GM12864 (cell line): Measurements from ENCODE around the gene ZNF571.

Experiments used
- DNase-seq: peaks from one replicate; pipeline ENCODE4 v3.0.0-alpha.2; 2011; ENCODE audit warnings: low read depth
- H3K4me3 ChIP-seq: 2 replicates; pipeline ENCODE4 v1.5.1; 2011; ENCODE audit warnings: mild to moderate bottlenecking, low read depth, low read length, control low read depth
- CTCF ChIP-seq: IDR thresholded peaks from 2 replicates; pipeline ENCODE4 v1.5.1; 2011; ENCODE audit warnings: low read depth, mild to moderate bottlenecking, moderate library complexity, low read length, control low read depth, inconsistent platforms; ENCODE audit errors: missing control alignments

ZNF571 gene

DNA sequence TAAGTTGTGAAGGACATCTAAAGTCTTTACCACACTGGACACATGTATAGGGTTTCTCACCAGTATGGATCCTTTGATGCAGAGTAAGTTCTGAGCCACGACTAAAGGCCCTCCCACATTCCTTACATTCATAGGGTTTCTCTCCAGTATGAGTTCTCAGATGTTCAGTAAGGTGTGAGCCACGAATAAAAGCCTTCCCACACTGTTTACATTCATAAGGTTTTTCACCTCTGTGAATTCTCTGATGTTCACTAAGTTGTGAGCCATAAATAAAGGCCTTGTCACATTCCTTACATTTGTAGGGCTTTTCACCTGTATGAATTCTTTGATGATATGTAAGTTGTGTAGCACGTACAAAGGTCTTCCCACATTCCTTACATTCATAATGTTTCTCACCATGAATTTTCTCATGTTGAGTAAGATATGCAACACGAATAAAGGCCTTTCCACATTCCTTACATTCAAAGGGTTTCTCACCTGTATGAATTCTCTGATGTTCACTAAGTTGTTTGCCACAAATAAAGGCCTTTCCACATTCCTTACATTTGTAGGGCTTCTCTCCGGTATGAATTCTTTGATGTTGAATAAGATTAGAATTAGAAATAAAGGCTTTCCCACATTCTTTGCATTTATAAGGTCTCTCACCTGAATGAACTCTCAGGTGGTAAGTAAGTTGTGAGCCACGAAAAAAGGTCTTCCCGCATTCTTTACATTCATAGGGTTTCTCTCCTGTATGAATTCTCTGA lies 29.8 kb downstream of the ZNF571 start:
- no peak for TF ChIP-seq CTCF
- no peak overlapping the region for H3K4me3 ChIP-seq

DNA sequence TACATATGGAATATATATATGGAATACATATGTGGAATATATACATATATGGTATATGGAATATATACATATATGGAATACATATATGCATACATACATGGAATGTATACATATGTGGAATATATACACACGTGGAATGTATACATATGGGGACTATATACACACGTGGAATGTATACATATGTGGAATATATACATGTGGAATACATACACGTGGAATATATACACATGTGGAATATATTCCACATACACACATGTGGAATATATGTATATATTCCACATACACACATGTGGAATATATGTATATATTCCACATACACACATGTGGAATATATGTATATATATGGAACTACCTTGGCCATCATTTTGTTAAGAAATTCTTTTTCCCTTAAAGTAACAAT lies 31.1 kb downstream of the ZNF571 start:
- H3K4me3 ChIP-seq = no peak overlapping the region
- TF ChIP-seq CTCF = no peak
- no peak for DNase-seq

More for the DNA sequence above, 29.8 kb downstream of the ZNF571 start:
- DNase-seq = no peak

DNA sequence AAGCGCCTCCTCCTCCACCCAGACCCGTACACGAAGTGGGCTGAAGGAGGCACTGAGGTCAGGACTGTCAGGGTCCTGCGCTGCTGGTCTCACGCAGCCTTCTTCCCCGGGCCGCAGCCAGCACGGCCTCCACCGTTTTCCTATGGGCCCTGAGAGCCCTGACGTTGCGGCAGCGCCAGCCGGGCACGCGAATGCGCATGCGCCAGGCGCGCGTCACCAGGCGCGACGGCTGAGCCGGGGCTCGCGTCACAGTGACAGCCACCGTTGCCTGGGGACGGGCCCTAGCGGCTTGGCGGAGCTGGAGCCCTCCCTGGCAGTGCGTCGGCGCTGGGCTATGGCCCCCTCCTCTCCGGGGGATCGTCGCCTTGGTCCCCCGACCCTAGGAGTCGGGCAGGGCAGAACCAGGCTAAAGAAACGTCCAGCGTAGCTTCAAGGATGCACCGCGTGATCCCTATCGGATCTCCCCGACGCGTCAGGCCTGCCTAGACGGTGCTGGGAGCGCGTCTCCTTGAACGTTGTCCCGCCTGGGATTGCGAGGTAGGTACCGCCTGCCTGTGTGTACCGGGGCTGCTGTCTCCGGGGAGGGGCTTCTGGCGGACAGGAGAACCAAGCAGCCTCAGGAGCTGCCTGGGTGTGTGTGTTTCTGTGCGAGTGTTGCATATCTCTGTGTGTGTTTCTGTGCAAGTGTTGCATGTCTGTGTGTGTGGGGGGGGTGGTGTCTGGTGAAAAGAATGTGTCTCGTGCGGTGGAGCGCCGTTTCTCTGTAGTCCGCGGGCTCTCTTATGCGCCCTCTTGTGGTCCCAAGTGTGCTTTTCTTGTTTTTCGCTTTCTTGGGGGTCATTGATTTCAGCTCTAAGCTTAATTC lies 43.2 kb downstream of the ZNF571 start:
- peak; percentile 59 for DNase-seq
- TF ChIP-seq CTCF = peak; percentile 71
- H3K4me3 ChIP-seq = peak overlapping the region; percentile 99

DNA sequence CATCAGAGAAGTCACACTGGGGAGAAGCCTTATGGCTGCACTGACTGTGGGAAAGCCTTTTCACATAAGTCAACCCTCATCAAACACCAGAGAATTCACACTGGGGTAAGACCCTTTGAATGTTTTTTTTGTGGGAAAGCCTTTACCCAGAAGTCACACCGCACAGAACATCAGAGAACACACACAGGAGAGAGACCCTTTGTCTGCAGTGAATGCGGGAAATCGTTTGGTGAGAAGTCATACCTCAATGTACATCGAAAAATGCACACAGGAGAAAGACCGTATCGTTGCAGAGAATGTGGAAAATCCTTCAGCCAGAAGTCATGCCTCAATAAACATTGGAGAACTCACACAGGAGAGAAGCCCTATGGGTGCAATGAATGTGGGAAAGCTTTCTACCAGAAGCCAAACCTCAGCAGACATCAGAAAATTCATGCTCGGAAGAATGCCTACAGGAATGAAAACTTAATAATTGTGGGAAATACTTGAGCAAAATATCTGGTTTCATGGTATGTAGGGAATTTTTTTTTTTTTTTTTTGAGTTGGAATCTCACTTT lies 57.1 kb downstream of the ZNF571 start:
- DNase-seq = no peak
- no peak overlapping the region for H3K4me3 ChIP-seq
- no peak for TF ChIP-seq CTCF

- DNase-seq = no peak
These were observed 74.7 kb downstream of the ZNF571 start for GRCh38 chr19:37519890-37520289.

More at GRCh38 chr19:37519890-37520289, 74.7 kb downstream of the ZNF571 start:
- H3K4me3 ChIP-seq = no peak overlapping the region
- TF ChIP-seq CTCF = no peak
